ENCODE results near the gene ALK. TPM values are rescaled to one million over a fixed set of nuclear protein-coding genes. Genes with fewer than 3 reads are reported as not detected.

ALK gene
- total RNA-seq, 1 experiment from 2014 or later = not detected

DNA sequence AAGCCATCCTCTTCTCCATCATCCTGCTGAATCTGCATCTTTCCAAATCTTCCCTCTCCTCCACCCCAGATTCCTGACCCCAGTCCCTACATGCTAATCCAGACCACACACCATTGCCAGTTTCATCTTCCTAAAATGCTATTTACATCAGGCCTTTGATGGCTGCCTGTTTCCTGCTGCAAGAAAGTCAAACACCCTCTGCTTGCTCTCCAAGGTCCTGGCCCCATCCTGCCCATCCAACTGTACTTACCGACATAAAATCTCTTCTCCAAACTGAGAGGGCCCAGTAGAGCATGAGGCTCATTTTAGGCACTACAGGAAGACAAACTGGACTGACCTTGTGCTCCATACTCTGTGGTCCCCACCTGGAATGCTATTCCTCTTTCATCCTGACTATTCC is 19.0 kb downstream of the ALK start:
- DNase-seq (ENCODE audit: low spot score) = no peak

DNA sequence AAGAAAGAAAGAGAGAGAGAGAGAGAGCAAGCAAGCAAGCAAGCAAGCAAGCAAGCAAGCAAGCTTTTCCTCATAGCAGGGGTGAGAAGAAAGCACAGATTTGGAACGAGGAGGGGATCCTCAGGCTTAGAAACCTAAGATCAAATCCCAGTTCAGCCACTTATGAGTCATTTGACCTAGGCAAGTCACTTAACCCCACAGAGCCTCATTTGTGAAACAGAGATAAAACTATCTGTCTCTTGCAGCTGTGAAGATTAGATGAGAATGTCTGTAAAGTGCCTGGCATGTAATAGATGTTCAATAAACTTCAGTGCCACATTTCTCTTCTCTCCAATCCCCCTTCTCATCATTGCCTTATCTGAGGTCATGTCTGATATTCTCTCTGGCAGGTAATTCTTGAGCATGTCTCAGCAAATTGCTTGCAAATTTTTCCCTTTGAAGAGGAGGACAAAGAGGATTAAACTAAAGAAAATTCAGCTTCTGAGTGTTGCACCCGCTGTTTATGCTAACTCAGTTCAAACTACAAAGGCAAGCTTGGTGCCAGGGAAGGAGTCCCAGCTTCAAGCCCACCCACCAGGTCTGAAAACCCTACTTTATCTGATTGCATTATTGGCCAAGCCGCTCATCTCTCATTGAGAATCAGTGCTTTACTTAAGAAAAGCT is 20.3 kb downstream of the ALK start:
- DNase-seq (ENCODE audit: low spot score) = no peak

DNA sequence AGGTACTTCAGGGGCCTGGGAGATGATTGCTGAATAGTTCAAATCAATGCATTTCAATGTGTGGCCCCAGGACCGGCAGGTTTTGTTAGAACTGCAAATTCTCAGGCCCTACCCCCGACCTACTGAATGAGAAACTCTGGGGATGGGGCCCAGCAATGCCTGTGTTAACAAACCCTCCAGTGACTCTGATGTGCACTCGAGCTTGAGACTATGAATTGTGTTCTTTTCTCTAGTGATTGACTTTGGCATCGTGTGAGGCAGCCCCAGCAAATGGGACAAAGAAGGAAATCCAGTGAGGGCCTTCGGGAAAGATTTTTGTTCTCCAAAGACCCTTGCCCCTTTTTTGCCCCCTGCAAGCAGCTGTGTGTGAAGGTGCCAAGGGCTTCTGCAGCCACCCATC is 22.4 kb downstream of the ALK start:
- no peak for DNase-seq (ENCODE audit: low spot score)

DNA sequence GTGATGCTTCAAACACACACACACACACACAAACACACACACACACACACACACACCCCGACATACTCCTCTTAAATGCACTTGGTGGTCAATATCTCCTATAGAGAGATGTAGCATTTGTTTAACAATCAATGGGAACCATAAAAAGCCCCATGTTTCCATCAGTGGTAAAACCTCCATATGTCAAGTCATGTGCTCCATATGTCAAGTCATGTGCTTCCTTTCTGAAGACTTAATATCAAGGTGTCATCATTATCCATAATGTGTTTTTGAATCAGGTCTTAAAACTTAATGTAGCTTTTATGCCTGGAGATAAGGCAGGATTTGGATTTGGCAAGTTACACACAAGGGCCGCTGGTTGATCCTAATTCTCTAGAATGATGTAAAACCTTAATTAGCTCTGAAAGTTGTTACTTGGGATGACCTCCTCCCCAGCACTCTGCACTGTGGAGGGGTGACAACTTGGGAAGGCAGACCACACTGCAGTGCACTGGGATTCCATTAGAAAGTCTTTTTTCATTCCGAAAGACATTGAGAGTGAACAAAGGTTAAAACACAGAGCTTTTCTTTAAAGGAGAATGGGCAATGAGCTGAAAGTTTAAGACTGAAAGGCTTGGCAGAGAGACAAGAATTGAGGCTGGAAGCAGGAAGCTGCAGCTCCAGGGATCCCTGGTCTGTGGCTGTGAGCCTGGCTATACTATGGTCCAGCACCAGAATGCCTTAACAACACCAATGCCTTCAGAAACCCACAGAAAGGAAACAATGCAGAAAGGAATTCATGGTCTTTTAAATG is 26.4 kb downstream of the ALK start:
- DNase-seq (ENCODE audit: low spot score) = no peak

DNA sequence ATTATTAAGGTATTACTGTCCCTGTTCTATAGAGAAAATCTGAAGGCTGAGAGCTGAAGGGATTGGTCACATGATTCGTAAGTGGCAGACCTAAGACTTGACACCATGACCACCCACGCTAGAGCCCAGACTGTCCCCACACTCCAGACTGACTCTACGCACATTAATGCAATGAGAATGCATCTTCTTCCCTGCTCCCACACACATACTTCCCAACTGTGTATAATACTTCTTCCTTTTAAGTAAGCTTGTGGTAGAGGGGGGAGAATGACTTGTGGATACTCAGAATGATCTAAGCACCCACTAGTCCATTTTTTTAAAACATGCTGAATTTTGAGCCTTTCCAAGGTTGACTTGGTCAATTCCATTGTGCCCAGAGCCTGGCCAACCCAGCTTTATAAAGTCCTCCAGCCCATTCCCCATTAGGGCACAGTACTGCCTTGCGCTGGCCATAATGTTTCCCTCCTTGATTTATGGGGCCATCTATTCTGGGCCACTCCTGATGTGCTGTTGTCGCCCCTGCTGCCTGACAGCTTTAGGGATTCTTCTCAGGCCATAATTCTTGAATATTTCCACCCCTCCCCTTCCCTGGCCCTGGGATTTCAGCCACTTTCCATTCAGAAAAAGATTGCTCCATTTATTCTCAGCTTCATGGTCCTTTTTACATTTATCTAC is 28.7 kb downstream of the ALK start:
- DNase-seq (ENCODE audit: low spot score) = no peak

DNA sequence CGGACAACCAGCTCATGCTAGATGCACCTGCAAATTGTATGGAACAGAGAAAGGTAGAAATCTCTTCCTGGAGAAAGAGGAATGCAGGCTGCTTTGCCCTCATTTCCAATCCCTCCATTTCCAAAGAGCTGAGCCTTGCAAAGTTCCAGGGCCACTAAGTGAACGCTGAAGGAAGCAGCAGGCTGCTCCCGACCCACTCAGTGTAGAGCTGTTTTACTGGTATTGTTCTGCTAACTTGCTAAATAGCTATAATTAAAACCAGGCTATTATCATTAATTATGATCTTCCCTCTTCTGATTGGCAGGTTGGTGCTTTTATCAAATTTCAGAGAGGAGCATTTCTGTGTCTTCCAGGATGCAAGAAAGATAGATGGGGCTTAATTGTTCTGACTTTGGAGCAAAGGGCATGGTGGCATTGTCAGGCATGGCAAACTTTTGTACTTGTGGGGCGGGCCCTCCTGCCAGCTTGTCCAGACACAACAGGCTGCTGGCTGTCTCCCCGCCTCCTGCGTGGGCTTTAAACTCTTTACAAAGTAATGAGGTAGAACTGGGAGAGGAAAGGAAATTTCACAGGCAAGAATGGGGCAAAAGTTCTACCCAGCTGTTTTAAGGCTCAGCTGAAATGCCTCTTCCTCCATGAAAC is 40.2 kb downstream of the ALK start:
- DNase-seq (ENCODE audit: low spot score) = no peak

DNA sequence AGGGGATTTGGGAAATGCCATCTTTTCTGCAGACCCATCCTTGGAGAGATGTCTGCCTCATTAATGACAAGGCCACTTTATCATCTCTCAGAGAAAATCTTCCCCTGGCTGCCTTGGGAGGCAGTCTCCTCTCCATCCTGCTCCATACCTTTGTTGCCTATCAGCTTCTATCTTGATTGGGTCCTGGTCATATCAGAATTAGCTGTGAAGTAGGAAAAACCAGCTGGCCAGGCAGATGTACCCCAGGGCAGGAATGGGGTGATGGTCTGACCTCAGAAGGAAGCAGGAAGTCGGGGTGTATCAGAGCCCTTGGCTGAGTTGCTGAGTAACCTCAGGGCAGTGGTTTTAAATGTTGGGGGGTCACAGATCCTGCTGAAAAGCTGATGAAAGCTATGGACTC is 41.3 kb downstream of the ALK start:
- no peak for DNase-seq (ENCODE audit: low spot score)

DNA sequence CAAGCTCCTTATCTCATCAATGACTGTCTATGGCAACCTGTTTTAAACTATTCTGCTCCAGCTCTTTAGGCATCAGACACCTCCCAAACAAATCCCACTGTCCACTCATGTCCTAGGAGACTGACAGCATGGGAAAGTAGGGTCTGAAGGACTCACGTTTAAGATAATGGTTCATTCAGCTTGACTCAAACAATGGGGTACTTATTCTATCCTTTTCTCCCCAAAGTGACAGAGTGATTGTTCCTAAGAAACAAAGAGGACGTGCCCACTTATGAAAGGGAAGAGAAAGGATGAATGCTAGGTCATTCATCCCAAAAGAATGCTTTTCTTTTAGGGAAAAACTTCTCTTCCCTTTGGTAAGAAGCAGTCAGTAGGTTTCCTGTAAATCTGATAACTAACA is 41.9 kb downstream of the ALK start:
- DNase-seq (ENCODE audit: low spot score) = no peak

DNA sequence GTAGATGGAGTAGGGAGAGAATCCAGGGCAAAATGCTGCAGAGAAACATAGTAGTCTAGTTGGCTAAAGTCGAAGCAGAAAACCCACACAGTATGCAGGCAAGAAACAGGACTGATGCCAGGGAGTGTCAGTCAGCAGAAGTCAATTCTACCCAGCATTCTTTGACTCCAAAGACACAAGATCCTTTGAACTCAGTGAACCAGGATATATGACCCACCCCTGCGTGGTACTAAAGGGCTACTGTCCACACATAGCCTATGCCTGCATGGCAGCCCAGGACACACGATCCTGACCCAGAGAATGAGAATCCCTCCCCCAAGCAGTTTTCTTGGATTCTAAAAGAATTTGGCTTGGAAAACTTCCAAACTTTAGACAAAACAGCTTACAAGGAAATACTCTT is 42.5 kb downstream of the ALK start:
- DNase-seq (ENCODE audit: low spot score) = no peak

DNA sequence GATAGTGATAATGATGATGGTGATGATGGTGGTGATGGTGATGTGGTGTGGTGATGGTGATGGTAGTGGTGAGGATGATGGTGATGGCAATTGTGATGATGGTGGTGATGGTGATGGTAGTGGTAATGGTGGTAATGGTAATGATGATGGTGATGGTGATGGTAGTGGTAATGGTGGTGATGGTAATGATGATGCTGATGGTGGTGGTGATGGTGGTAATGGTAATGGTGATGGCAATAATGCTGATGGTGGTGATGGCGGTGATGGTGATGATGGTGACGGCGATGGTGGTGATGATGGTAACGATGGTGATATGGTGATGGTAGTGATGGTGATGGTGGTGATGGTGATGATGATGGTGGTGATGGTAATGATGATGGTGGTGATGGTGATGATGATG is 45.0 kb downstream of the ALK start:
- no peak for DNase-seq (ENCODE audit: low spot score)

DNA sequence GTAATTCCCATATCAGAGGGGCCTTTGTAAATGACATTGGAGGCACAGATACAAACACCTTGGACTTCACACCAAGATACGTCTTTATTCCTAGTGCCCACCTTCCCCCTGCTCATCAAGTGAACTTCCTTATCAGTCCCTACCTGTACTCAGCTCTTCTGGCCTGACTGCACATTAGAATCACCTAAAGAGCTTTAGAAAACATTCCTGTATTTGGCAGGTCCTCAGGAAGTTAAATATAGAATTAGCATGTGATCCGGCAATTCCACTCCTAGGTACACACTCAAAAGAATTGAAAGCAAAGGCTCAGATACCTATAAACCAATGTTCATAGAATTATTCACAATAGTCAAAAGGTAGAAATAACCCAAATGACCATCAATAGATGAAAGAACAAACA is 46.6 kb downstream of the ALK start:
- no peak for DNase-seq (ENCODE audit: low spot score)

DNA sequence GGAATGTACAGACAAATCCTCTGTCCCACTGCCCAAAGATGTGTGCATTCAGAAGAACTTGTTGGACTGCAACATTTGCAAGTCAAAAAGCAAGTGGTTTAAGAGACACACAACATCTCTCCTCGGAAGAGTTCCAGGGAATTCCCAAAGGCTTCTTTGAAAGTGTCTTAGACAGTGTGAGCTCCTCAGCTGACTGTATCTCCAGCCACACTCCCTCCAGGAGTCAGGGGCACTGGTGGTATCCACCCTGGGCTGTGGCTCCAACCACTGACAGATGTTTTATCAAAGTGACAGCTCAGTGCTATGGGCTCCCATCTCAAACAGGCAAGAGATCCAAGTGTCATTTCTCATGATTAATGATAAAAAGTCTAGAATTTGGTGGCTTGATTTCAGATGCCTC is 48.5 kb downstream of the ALK start:
- no peak for DNase-seq (ENCODE audit: low spot score)

DNA sequence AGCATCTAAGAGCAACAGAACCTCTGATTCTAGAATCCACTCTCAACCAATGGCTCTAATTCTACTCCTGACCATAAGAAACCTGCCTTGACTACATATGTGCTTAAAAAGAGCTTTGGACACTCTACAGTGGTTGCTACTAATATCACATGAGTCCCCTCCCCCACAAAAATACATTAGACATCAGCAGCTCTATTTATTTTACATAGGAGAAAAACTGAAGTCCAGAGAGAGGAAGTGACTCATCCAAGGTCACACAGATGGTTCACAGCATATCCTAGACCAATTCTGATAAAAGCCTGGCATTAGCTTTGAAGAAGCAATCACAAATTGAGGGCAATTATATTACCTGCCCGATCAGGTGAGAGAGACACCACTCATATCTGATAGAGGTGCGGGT is 49.8 kb downstream of the ALK start:
- no peak for DNase-seq (ENCODE audit: low spot score)

DNA sequence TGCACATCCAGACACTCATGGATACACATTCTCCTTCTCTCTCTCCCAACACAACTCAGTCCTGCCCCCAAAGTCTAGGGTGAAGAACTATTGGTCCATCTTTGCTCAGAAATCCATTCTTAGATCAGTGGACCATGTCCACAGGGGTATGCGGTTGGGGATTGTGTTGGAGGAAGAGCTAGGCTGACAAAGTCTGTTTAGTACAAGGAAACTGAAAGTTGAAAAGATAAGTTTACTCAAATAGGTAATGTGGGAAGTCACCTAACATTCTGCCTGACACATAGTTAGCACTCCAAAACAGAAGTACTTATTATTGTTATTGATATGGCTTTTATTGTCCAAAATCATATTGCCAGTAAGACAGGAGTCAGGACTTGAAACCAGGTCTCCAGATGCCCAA is 55.9 kb downstream of the ALK start:
- no peak for DNase-seq (ENCODE audit: low spot score)

DNA sequence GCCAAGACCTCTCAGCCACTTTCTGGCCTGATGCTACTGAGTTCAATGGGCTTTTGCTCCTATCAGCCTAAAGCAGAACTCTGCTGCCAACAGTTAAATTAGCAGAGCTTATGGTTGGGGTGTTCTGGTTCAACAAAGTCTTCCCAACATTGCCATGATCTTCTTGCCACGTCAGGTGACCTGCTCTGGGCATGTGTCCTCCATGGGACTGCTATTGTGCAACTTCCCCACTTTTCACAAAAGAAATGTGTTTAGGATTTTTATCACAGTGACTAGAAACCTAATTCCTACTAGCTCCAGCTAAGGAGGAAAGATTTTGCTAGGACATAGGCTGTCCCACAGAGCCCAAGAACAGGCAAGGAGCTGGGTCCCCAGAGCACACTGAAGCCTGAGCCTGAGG is 56.4 kb downstream of the ALK start:
- no peak for DNase-seq (ENCODE audit: low spot score)

DNA sequence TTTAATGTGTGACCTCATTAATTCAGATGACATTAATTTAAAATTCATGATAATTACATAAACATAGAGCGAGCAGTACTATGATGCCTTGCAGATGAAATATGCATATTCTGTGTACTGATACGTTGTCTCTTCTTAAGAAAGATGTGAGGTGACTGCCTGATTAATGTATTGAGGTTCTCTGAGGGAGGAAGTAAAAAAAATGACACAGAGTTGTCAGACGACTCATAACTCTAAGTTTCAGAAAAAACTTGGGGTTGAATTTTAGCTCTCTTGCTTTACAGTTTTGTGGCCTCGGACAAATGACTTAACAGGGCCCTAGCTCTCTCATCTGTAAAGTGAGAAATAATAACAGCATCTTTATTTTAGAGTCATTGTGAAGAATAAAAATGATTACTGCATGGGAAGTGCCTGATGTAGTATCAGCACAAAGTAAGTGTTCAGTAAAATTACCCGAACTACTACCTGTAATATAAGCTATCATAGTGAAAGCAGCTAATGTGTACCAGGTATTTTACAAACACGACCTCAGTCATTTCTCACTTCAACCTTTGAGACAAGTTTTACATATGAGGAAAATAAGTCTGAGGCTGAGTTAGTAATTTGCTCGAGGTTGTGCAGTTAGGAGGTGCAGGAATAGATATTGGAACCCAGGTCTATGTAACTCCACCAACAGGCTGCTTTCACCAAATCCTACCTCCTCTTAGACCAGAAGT is 65.3 kb downstream of the ALK start:
- no peak for DNase-seq (ENCODE audit: low spot score)

DNA sequence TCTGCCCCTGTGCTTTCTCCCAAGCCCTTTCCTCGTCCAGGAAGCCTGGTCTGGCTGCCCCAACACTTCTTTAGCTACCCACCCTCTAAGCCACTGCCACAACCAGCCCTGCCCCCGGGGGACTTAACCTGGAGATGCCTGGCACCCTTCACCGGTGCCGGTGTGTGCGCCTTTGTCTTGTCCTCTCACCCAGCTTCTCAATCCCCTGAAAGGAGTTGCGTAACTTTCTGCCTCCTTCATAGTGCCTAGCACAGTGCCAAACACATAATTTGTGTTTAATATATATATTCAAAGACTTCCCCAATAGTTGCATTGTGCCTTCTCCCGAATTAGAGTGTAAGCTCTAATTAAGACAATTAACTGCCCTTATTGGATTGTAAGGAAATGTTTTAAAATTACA is 70.6 kb downstream of the ALK start:
- no peak for DNase-seq (ENCODE audit: low spot score)

DNA sequence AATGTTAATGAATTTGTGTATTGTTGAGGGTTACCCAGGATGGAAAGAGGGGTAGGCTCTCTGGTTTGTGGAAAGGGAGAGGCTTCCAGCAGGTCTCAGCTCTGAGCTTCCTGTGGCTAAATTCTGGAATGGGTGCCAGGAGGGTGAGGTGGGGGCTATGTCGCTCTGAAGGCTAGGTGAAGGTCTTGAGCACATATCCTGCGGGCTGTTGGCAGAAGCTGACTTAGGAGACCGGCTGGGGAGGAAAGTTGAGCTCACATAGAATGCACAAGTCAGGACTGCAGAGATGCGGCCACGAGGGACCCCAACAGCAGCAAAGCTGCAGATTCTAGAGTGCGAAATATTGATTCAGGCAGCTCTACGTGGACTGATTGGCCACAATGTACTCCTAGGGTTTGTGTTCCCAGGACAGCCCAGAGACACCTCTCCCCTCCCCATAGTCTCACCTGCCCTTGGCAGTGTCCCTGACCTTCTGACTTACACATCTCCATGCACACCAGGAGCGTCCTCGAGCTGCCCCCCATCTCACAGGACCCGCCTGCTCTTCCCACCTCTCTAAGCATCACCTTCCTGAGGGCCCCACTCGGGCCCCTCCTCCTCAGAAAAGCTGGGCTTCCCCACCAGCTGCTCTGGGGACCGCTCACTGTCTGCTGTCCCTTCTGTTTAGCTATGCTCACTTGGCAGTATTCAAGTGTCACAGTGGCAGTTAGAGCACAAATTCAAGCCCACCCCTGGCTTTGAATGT is 72.6 kb downstream of the ALK start:
- DNase-seq (ENCODE audit: low spot score) = no peak

DNA sequence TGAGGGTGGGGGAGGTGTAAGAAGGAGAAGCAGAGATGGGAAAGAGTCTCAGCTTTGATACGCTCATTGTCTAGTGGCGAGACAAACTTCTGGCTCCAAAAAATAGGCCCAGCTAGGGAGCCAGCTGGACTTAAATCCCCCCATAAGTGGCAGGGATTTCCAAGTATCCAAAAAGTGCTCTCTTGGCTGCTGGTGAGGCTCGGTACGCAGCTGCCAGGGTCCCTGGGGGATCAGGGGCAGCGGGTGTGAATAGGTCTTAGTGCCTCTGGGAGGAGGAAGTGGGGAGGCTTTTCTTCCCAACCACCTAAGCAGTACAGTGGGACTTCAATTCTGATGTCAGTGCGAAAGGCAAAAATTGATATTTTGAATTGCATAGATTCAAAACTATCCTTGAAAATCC is 73.5 kb downstream of the ALK start:
- DNase-seq (ENCODE audit: low spot score) = no peak

DNA sequence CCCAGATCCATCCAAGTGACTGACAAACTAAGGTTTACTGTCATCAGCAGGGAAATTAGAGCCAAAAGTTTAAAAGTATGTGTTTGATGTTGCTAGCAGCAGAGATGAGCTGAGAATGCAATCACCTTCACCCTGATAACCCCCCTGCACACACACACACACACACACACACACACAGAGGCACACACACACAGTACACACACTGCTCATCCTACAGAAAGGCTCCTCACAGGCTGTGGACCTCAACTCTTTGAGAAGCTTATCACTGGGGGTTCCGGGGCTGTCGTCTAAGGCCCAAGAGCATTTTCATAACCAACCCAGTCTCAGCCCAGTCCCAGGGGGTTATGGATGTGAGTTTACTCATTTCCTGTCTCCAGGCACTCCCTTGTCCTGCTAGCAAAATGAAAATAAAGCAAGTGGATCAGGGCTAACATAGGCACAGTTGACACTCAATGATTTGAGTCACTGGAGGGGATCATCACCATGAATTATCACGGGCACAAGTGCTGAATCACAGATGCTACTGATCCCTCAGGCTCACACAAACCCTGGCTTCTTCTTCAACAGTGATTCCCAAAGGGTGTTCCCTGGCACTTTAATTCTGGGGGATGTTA is 76.6 kb downstream of the ALK start:
- DNase-seq (ENCODE audit: low spot score) = no peak
